Hepatocyte (in vitro differentiated cells): ENCODE measurements around the gene JAK1.

Source experiments
- CTCF ChIP-seq: fragments of 200-600 bp; sonication (generic); IDR thresholded peaks from 2 replicates; pipeline ENCODE4 v1.5.1; 2016; ENCODE audit warnings: antibody characterized with exemption, mild to moderate bottlenecking; ENCODE audit not compliant: poor library complexity
- EZH2 ChIP-seq: fragments of 200-600 bp; sonication (generic); IDR thresholded peaks from 2 replicates; pipeline ENCODE4 v1.6.1; 2016; ENCODE audit warnings: antibody characterized with exemption, mild to moderate bottlenecking, borderline replicate concordance

GRCh38 chr1:64829411-64830029 is 136.8 kb downstream of the JAK1 start:
- no peak for TF ChIP-seq CTCF
- no peak for TF ChIP-seq EZH2
